ENCODE data around the gene PRKG1. TPM values are rescaled to one million over a fixed set of nuclear protein-coding genes. Genes with fewer than 3 reads are reported as not detected.

PRKG1 gene
- total RNA-seq, 1 donor from 2014 or later, result 4.6 TPM

GRCh38 chr10:52252307-52252706 is 1178.0 kb downstream of the PRKG1 start:
- Mint-ChIP-seq H3K36me3 (ENCODE audit: insufficient read depth) (no peaks in the 10 kb centered on the region), H3K9me3 (ENCODE audit: low read depth) (no peaks in the 10 kb centered on the region), H3K27ac (no peak overlapping the region), H3K4me3 (ENCODE audit: low read depth) (no peak overlapping the region), H3K27me3 (no peaks in the 10 kb centered on the region), H3K4me1 (ENCODE audit: low read depth) (no peaks in the 10 kb centered on the region)
- TF ChIP-seq CTCF (IDR thresholded peaks at IDR 0.05; ENCODE audit: unreplicated experiment), result no peak
- no peak for DNase-seq (ENCODE audit: low spot score, unreplicated experiment)

DNA sequence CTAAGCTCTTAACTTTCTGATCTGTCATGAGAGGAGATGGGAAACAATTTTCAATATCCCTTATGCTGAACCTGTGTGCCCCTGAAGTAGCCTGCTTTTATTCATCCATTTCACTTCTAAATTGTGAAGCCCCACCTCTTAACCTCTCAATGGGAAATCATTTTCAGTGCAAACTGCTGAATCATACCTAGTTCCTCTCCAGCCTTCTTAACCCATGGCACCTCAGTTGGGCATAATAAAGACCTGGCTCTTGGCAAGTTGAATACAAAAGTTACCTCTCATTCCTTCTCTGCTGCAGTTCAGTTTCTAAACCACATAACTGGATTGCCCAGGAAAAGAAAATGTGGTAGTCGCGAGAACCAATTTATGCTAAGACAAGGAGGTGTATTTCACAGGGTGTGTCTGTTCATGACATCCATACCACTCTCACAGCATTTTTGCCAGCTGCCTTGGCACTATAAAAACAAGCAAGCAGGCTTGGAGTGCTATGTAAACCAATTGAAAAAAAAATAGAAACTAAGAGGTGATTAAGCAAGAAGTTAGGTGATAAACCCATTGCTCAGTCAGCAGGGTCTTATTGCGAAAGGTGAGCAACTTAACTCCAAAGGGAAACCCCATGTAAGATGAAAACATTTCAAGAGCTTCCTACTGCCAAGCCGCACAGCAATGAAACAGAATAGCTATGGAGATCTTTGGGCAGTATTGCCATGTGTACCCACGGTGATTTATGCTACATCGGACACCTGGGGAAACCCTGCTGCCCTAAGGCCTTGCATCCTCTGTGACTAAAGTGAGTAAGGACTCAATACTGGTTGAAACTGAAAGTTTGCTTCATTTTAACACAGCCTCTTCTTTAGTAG is 1182.8 kb downstream of the PRKG1 start:
- Mint-ChIP-seq H3K36me3 (ENCODE audit: insufficient read depth) (no peaks in the 10 kb centered on the region), H3K4me1 (ENCODE audit: low read depth) (no peaks in the 10 kb centered on the region), H3K9me3 (ENCODE audit: low read depth) (no peaks in the 10 kb centered on the region), H3K4me3 (ENCODE audit: low read depth) (no peak overlapping the region), H3K27ac (no peak overlapping the region), H3K27me3 (no peaks in the 10 kb centered on the region)
- DNase-seq (ENCODE audit: low spot score, unreplicated experiment), result no peak
- no peak for TF ChIP-seq CTCF (IDR thresholded peaks at IDR 0.05; ENCODE audit: unreplicated experiment)

DNA sequence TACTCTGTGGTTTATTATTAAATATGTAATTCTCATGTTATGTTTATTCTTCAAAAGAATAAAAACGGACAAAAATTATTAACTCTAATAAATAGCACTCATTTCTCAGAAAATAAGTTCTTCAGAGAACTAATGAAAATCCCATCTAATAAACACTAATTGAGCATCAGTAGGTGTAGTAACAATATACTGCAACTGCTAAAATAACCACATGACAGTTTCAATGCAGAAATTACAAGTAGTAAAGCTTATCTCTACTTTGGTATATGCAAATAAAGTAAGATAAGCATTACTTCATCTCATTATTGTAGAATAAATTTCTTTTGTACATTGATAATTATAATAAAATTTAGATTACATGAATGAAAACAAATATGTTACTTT is 1183.4 kb downstream of the PRKG1 start:
- no peak for TF ChIP-seq CTCF (IDR thresholded peaks at IDR 0.05; ENCODE audit: unreplicated experiment)

GRCh38 chr10:52258799-52259425 is 1184.6 kb downstream of the PRKG1 start:
- no peak for TF ChIP-seq CTCF (IDR thresholded peaks at IDR 0.05; ENCODE audit: unreplicated experiment)
- no peak overlapping the region for H3K4me3 Mint-ChIP-seq (ENCODE audit: low read depth)
- no peaks in the 10 kb centered on the region for H3K4me1 Mint-ChIP-seq (ENCODE audit: low read depth)
- DNase-seq (ENCODE audit: low spot score, unreplicated experiment), result no peak
- H3K27me3 Mint-ChIP-seq, result no peaks in the 10 kb centered on the region
- H3K36me3 Mint-ChIP-seq (ENCODE audit: insufficient read depth), result no peaks in the 10 kb centered on the region
- no peak overlapping the region for H3K27ac Mint-ChIP-seq
- H3K9me3 Mint-ChIP-seq (ENCODE audit: low read depth), result no peaks in the 10 kb centered on the region

More for the DNA sequence above, 1183.4 kb downstream of the PRKG1 start:
- H3K4me3 Mint-ChIP-seq (ENCODE audit: low read depth), result no peak overlapping the region
- no peaks in the 10 kb centered on the region for H3K9me3 Mint-ChIP-seq (ENCODE audit: low read depth)
- no peaks in the 10 kb centered on the region for H3K36me3 Mint-ChIP-seq (ENCODE audit: insufficient read depth)
- H3K27ac Mint-ChIP-seq, result no peak overlapping the region
- no peaks in the 10 kb centered on the region for H3K27me3 Mint-ChIP-seq
- DNase-seq (ENCODE audit: low spot score, unreplicated experiment), result no peak
- no peaks in the 10 kb centered on the region for H3K4me1 Mint-ChIP-seq (ENCODE audit: low read depth)

DNA sequence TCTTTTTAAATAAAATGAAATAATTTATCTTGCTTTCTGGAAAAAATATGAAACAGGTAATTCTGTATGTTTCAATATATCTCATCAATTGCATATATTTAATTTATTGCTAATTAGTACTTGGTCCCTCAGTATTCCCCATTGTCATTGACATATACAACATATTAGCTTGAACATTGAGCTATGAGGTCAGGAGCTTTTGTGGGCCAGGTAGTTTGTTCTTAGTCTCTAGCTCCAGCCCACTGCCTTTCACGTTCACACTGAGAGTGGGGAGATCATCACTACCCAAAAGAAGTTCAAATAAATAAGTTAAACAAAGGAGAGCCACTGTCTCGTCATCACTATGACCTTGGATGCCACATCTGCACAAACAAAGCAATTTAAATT is 1185.1 kb downstream of the PRKG1 start:
- TF ChIP-seq CTCF (IDR thresholded peaks at IDR 0.05; ENCODE audit: unreplicated experiment), result no peak
- H3K27ac Mint-ChIP-seq, result no peak overlapping the region
- H3K27me3 Mint-ChIP-seq, result no peaks in the 10 kb centered on the region
- H3K9me3 Mint-ChIP-seq (ENCODE audit: low read depth), result no peaks in the 10 kb centered on the region
- no peaks in the 10 kb centered on the region for H3K4me1 Mint-ChIP-seq (ENCODE audit: low read depth)
- DNase-seq (ENCODE audit: low spot score, unreplicated experiment), result no peak
- no peaks in the 10 kb centered on the region for H3K36me3 Mint-ChIP-seq (ENCODE audit: insufficient read depth)
- H3K4me3 Mint-ChIP-seq (ENCODE audit: low read depth), result no peak overlapping the region

All from progenitor cell of endocrine pancreas (in vitro differentiated cells).